OCI-LY1 (cell line): ENCODE results near the gene SYK.
"Not testable (repeated sequence)": the region's sequence is repeated elsewhere in the genome, so short reads cannot be mapped to it uniquely, and the experiment has no call there.

Experiments
- H2AFZ ChIP-seq: fragments of 200-600 bp; sonication (generic), shearing (Covaris generic); 2 replicates; pipeline ENCODE4 v1.6.0; 2014; ENCODE audit warnings: antibody characterized with exemption, mild to moderate bottlenecking, low read length
- H3F3A ChIP-seq: fragments of 200-600 bp; sonication (generic), shearing (Covaris generic); 2 replicates; pipeline ENCODE4 v1.6.0; 2014; ENCODE audit warnings: mild to moderate bottlenecking, antibody characterized with exemption, low read length, moderate library complexity; ENCODE audit not compliant: insufficient read depth
- H3K27ac ChIP-seq: fragments of 200-600 bp; sonication (generic); 2 replicates; pipeline ENCODE4 v1.5.1; 2014; ENCODE audit warnings: low read length, mixed run types, mild to moderate bottlenecking, low read depth; ENCODE audit not compliant: poor library complexity, severe bottlenecking
- H3K27me3 ChIP-seq: fragments of 200-600 bp; sonication (generic); 2 replicates; pipeline ENCODE4 v1.6.0; 2014; ENCODE audit warnings: antibody characterized with exemption, mild to moderate bottlenecking, low read length, moderate library complexity; ENCODE audit not compliant: insufficient read depth
- H3K36me3 ChIP-seq: fragments of 200-600 bp; sonication (generic); 2 replicates; pipeline ENCODE4 v1.6.1; 2014; ENCODE audit warnings: mild to moderate bottlenecking, antibody characterized with exemption, low read length, moderate library complexity, mixed read lengths; ENCODE audit not compliant: insufficient read depth
- H3K4me1 ChIP-seq: fragments of 200-600 bp; sonication (generic); 2 replicates; pipeline ENCODE4 v1.5.1; 2014; ENCODE audit warnings: mild to moderate bottlenecking, low read length, moderate library complexity; ENCODE audit not compliant: insufficient read depth, severe bottlenecking
- H3K4me2 ChIP-seq: fragments of 200-600 bp; sonication (generic), shearing (Covaris generic); 2 replicates; pipeline ENCODE4 v1.6.1; 2014; ENCODE audit warnings: low read length
- H3K4me3 ChIP-seq: fragments of 200-600 bp; sonication (generic); 2 replicates; pipeline ENCODE4 v1.5.1; 2014; ENCODE audit warnings: low read length, low read depth, mild to moderate bottlenecking, mixed read lengths; ENCODE audit not compliant: poor library complexity, severe bottlenecking
- H3K79me2 ChIP-seq: fragments of 200-600 bp; shearing (Covaris generic); 2 replicates; pipeline ENCODE4 v1.6.1; 2016; ENCODE audit warnings: mixed run types, low read length, mixed read lengths; ENCODE audit not compliant: insufficient read depth
- H3K9ac ChIP-seq: fragments of 200-600 bp; sonication (generic), shearing (Covaris generic); 2 replicates; pipeline ENCODE4 v1.6.1; 2014; ENCODE audit warnings: mild to moderate bottlenecking, low read length, mixed read lengths
- H3K9me2 ChIP-seq: fragments of 200-600 bp; sonication (generic), shearing (Covaris generic); 2 replicates; pipeline ENCODE4 v1.6.1; 2014; ENCODE audit warnings: low read depth, mild to moderate bottlenecking, low read length, mixed read lengths
- H3K9me3 ChIP-seq: fragments of 200-600 bp; shearing (Covaris generic); 2 replicates; pipeline ENCODE4 v1.6.1; 2014; ENCODE audit warnings: low read length, mixed read lengths
- H4K20me1 ChIP-seq: fragments of 200-600 bp; sonication (generic), shearing (Covaris generic); 2 replicates; pipeline ENCODE4 v1.6.0; 2016; ENCODE audit warnings: mild to moderate bottlenecking, low read length; ENCODE audit not compliant: insufficient read depth
- CTCF ChIP-seq: fragments of 200-600 bp; sonication (generic), shearing (Covaris generic); IDR thresholded peaks from 2 replicates; pipeline ENCODE4 v1.5.1; 2017; ENCODE audit warnings: mild to moderate bottlenecking, antibody characterized with exemption, low read length, moderate library complexity, mixed read lengths
- EZH2 ChIP-seq: fragments of 200-600 bp; sonication (generic), shearing (Covaris generic); IDR thresholded peaks from 2 replicates; pipeline ENCODE4 v1.8.0; 2017; ENCODE audit warnings: borderline replicate concordance, mixed run types, mild to moderate bottlenecking, antibody characterized with exemption, low read length, moderate library complexity, mixed read lengths

Gene SYK

GRCh38 chr9:90801241-90801972 lies at the start of gene SYK:
SYK (plus strand) TSS chr9:90801819; CDS start chr9:90843899, 42,080 bp downstream.
- peak within 1 kb of the TSS; percentile 82 for H3K4me3 ChIP-seq
- no peak within 1 kb of the TSS for H2AFZ ChIP-seq

GRCh38 chr9:90755514-90756371 lies 45.9 kb upstream of the SYK start:
- H3K9me2 ChIP-seq, H2AFZ ChIP-seq, H3K27ac ChIP-seq, H3K36me3 ChIP-seq, H3F3A ChIP-seq, H3K79me2 ChIP-seq, H3K4me3 ChIP-seq, H3K4me2 ChIP-seq, H4K20me1 ChIP-seq, H3K9ac ChIP-seq, H3K27me3 ChIP-seq, H3K9me3 ChIP-seq, H3K4me1 ChIP-seq: not testable (repeated sequence)
- peak; percentile 55 for TF ChIP-seq CTCF

More at GRCh38 chr9:90801241-90801972, at the start of gene SYK:
- H4K20me1 ChIP-seq: no peaks in the 10 kb centered on the region
- H3K27me3 ChIP-seq: no peaks in the 10 kb centered on the region
- H3F3A ChIP-seq: no peaks in the 10 kb centered on the region
- H3K9ac ChIP-seq: peak within 1 kb of the TSS; percentile 96
- H3K4me2 ChIP-seq: peak within 1 kb of the TSS; percentile 98
- H3K9me2 ChIP-seq: no peaks in the 10 kb centered on the region
- peak within 1 kb of the TSS; percentile 96 for H3K27ac ChIP-seq
- H3K4me1 ChIP-seq: peaks cover 57% of the 10 kb centered on the region
- peaks cover 45% of the 10 kb centered on the region for H3K79me2 ChIP-seq
- TF ChIP-seq EZH2 (no peak), CTCF (no peak)
- H3K36me3 ChIP-seq: 0 out of 2 replicates have a peak, but pooled peaks cover 5% of the 10 kb centered on the region
- no peaks in the 10 kb centered on the region for H3K9me3 ChIP-seq

GRCh38 chr9:90760577-90760976 lies 41.0 kb upstream of the SYK start:
- not testable (repeated sequence) for H3K9me3 ChIP-seq, H3K4me1 ChIP-seq, H3K27me3 ChIP-seq

More at GRCh38 chr9:90760577-90760976, 41.0 kb upstream of the SYK start:
- H3K27ac ChIP-seq, H3K4me3 ChIP-seq, H3K9me2 ChIP-seq, H3K4me2 ChIP-seq, H3K79me2 ChIP-seq, H4K20me1 ChIP-seq, H3F3A ChIP-seq, H3K36me3 ChIP-seq, H2AFZ ChIP-seq, H3K9ac ChIP-seq: not testable (repeated sequence)
